SW480 (cell line): ENCODE data around the gene ERCC6L2.

Experiments used
- DNase-seq: peaks from one replicate; pipeline ENCODE4 v3.0.0-alpha.2; 2016; ENCODE audit warnings: low spot score

ERCC6L2 gene

DNA sequence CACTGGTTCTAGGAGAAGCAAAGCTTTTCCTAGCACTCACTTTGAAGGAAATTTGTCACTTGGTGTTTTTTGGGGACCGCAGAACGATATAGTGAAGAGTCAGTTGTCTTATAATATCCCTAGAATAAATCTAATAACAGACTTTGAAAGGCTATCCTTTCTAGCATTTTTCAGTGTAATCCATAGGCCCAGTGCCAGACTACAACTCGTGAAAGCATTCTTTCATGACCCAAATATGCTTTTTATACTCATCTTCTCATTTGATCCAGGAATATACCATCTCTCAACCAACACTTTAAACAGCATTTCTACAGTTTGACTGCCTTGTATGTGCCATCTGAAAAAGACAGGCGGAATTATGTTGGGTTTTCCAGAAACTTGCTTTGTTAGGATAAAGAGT, 104.0 kb downstream of the ERCC6L2 start:
- no peak for DNase-seq

DNA sequence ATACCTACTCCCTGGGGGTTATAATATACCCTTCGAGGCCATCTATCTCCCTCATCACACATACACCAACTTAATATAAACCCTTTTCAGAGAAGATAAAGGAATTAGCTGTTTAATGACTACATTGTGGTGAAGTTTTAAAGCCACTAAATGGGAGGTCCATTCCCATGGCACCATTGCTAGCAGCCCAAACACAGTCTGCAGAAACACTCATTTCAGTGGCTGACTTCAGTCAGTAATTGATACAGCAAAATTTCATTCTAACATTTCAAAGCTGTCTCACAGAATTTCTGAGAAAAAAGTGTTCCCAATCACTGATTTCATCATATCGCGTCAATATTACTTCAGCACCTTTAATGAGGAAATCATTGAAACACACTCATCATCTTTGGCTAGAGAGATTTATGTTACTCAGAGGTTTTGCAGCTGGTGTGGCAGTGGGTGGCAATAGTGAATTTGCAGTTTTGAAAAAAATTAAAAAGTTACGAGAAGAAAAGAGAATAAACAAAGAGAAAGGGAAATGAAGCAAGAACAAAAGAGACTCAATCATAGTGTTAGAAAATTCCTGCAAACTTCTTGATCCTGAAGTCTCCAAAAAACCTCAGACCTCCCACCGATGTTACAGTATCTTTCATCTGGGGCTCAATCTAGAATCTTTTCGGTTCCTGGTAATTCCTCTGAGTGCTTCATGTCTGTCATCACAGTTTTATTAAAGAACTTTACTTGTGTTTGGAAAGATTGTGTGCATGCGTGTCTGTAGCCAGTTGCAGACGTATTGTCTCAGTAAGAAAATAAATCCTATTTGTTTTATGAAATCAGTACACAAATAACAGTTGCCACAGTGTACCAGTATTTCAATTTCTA, 105.0 kb downstream of the ERCC6L2 start:
- no peak for DNase-seq

DNA sequence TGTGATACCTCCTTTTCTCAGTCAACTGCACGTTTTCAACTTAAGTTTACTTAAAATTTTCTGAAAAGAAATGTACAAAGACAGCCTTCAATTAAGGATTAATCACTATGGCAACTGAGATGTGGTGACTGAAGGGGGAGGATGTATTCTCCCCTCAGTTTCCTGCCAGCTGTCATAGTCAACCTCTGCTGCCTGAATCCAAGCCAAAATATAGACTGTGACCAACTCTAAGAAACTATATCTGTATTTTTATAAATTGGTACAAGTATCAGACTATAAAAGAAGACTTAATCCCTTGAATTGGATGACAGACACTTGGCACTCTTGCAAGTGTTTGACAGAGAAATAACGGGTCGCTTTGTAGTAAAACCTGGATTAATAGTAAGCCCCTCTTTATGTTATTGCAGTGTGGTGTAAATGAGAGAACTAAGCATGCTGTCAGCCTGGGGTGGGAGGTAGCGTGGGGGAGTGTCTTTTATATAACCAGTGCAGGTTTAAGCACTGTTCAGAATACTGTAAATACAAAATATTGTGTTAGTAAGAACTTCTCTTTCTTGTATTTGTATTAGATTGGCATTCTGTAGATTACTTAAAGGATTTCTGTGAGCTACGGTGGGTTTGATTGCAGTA, 106.4 kb downstream of the ERCC6L2 start:
- DNase-seq = no peak

DNA sequence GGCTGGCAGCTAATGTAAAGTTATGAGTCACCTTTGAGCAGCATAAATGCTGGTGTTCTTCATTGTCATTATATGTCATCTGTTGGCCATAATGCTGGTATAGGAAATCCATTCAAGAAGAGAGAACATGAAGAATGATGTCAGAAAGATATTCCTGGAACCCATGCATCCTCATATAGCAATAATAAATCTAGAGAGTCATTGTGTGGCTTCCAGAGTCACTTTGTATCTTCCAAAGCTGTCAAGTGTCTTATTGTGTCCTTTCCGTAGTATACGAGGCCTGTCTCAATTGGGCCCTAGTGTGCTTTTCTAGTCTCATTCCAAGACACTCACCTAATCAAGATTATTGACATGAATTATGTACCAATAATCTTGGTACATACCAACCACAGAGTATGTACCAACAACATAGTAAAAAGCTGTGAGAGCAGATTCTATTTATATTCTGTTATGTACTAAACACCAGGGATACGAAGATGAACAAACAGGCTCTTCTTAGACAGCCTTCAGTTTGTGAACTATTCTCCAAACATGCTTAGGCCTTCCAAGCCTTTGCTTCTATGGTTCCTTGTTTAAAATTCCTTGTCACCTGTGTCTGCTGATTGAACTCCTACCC, 110.1 kb downstream of the ERCC6L2 start:
- no peak for DNase-seq

DNA sequence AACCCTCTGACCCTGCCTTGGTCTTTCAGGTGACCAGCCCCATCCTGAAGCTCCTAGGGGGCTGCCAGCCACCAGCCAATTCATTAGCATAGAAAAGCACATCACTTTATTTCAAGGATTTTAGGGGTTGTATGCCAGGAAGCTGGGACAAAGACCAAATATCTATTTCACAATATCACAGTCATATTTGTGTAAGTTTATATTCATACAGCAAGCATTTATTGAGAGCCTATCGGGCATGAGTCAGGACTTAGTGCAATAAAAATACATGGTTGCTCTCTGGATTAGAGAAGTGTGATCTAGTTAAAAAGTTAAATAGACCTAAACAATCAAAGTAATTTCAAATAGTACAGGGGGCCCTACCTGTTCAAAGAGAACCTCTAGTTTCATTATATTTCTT, 113.8 kb downstream of the ERCC6L2 start:
- no peak for DNase-seq

DNA sequence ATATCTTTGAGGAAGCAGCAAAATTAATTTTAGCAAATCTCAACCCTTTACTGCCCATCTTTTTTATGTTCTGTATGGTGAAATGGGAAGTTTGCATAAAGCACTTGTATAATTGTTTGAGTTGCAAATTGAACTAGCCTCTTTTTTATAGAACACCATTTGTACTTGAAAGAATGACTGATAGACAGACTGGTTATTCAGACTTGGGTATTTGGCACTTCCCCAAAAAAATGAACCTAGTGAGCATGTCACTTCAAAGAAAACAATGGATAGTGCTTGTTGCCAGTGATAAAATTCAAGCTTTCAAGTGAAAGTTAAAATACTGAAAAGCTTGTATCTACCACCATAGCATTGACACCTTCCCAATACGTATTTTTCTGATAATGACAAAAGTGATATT, 115.8 kb downstream of the ERCC6L2 start:
- DNase-seq = no peak

DNA sequence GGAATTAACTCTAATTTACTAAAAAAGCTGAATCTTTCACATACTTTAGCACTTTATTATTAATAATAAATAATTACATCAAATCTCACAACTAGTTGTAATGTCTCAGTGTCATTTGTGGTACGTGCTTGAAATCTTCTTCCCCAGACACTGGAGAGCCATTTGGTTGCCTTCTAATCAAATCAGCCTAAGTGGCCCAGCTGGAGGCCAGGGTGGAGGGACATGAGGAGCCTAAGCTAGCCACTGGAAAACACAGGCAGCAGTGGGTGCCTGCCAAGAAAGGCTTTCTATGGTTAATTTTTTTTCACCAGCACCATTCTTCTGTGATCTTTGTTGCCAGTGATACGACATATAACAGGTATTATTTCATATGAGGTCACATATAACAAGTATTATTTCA, 117.0 kb downstream of the ERCC6L2 start:
- DNase-seq = no peak

DNA sequence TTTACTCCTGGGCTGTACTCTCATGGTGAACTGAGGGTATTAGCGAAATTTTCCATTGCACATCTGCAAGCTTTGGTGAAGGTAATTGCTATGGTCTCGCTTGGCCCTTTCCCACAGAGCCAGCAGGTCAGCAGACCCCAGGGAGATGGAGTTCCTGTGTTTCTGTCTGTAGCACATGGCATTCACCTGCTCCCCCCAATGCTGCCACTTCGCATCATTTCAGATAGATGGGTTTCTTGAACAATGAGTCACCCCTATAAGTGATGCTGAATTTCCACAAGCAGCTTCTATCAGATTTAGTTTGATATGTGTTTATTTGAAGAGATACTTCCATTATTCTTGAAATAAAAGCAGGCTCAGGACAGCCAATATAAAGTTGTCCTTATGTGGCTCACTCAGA, 117.8 kb downstream of the ERCC6L2 start:
- DNase-seq = no peak

DNA sequence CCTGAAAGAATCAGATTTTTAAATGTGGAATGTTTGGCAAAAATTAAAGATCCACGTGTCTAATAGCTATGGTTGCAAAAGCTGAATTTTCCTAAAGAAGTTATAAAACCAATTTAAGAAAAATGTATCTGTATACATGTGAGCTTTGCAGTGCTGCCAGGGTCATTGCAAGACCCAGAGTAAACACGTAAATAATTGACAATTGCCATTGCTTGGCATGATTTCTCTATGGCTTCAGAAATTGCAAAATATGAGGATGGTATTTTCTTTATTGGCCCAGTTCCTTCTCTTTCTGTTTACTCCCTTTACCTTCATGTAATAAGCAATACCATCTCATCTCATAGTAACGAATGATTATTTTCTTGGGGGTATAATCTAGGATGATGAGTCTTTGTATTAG, 123.9 kb downstream of the ERCC6L2 start:
- no peak for DNase-seq

DNA sequence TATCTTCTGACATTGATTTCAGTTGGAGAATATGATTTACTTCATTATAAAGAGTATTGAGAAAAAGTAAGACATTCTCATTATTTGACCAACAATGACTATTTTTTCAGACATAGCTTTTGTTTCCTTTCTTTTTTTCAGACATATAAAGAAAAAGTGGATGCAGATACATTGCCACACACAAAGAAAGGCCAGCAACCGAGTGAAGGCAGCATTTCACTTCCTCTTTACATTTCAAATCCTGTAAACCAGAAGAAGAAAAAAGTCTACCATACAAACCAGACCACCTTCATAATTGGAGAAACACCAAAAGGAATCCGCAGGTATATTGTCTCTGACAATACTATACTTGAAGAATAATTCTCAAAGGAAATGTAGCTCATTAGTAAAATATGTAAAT, 128.9 kb downstream of the ERCC6L2 start:
- DNase-seq = no peak

DNA sequence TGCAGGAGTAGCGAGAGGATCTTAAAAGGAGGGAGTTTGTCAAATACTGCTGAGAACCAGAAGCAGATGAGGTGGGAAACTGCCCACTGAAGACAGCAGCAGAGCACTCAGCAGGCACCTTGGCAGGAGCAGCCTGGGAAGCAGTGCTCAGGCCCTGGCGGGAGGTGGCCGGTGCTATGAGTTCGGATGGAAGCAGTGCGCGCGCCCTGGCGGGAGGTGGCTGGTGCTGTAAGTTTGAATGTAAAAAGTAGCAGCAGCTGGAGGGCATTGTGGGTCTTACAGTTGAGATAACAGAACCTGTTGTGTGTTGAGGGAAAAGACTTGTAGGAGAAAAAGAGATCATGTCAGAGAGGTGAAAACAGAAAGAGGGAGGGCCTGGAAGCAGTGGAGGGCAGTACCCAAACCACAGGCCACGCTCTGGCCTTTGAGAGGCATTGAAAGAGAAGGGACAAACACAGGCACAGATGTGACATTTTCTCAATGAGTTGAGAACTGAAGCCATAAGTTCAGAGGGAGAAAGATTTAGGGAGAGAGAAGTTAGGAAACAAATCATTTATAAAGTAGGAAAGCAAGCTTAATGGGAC, 130.9 kb downstream of the ERCC6L2 start:
- DNase-seq = no peak

DNA sequence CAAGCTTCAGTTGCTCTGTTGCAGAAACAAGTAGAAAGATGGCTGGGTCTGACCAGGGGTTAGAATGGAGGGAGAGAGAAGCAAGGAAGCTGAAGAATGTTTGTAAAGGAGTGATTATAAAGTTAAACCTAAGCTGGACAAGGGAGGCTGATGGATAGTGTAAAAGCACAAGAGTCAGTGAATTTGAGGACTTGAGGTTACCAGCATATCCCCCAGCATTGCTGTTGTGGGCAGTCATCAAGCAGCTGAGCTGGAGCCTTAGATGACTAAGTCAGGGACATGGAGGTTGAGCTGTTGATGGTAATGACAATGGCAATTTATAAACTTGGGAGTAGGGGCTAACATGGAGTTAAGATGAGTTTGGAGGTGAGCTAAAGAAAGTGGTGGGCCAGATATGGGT, 131.5 kb downstream of the ERCC6L2 start:
- DNase-seq = no peak

DNA sequence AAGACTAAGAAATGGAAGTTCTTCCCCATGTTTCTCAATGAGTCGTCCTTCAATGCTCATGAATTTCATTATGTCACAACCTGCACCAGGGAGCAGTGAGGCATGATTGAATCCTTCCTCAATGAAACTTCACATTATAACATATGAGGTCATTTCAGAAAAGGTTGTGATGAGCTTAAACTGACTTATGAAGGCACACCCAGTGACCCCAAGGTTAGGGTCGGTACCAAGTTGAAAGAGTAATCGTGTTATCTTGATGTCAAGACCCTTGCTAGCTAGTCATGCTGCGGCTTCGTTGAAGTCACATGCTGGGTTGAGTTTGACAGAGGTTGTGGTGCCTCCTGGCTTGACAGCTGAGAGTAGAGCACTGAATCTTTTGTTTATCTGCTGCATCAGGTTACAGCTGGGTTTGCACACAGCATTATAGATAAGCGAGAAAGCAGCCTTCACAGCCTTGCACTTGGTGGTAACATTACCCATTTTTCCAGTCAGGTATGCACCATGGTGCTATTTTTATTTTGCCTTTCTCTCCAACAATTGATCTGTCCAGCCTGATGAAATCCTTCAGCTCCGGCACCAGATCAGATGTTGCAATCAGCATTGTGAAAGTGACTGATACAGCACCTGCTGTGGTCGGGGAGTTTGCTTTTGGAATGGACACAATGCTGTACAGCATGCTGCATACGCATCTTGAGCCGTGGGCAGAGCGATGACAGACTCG, 133.2 kb downstream of the ERCC6L2 start:
- no peak for DNase-seq

DNA sequence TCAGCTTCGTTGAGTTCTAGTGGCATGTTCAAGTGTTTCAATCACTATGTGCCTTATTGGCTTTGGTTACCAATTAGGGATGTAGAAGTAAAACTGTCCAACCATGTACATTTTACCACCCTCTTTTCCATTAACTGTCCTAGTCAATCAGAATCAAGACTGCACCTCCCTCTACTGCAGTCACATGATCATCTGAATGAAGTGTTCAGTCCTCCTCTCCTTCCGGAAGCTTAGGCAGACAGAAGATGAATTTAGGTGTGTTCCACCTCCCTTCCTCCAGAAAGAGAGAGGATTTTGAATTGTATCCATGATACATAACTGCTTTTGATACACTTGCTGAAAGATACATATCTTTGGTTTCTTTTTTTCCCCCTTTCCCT, 133.7 kb downstream of the ERCC6L2 start:
- DNase-seq = no peak

DNA sequence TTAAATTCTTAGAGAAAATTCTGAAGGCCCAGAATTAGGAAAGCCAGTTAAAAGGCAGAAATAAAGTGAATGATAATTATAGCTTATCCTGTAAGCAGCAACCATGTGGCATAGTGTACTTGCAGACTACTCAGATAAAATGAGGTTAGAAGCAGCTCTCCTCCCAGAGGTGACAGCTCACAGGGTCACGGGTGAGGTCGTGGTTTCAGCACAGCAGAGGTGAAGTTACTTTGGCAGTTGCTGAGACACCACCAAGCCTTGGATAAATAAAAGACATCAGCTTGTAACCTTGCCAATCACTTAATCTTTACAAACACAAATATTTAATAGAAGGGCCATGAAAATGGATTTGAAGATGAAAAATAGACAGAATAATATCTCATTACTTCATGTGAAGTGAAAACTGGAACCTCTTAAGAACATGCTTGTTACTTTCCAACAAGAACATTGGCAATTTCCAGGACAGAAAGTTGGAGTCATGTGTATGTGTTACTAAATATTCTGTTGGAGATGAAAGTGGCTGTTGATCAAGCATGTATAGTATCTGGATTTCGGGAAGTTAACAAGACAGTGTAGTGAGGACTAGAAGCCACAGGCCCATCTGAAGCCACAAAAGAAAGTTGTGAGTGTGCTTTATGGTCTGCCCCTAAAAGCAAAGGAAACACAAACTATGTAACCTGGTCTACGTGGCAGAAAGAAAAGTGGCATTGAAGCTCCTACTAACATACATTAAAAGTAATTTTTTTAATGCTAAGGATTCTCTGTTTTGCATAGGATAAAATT, 134.4 kb downstream of the ERCC6L2 start:
- DNase-seq = no peak

DNA sequence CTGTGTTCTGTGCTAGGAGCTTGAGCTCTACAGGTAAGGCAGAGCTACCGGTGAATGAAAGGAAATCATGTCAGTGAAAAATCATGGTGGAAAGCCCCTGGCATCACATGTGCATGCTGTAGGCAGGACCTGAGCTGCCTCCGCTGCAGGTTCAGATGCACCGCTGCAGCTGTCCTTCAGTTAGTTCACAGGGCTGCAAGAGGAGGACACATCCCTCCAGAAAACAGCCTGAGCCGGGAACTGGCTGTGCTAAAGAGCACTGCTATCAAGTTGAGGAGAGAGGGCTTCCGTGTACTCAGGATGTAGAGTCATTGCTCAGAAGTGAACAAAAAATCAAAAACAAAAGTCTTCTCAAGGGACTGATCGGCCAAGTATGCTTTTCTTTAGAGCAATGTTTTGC, 138.6 kb downstream of the ERCC6L2 start:
- no peak for DNase-seq

DNA sequence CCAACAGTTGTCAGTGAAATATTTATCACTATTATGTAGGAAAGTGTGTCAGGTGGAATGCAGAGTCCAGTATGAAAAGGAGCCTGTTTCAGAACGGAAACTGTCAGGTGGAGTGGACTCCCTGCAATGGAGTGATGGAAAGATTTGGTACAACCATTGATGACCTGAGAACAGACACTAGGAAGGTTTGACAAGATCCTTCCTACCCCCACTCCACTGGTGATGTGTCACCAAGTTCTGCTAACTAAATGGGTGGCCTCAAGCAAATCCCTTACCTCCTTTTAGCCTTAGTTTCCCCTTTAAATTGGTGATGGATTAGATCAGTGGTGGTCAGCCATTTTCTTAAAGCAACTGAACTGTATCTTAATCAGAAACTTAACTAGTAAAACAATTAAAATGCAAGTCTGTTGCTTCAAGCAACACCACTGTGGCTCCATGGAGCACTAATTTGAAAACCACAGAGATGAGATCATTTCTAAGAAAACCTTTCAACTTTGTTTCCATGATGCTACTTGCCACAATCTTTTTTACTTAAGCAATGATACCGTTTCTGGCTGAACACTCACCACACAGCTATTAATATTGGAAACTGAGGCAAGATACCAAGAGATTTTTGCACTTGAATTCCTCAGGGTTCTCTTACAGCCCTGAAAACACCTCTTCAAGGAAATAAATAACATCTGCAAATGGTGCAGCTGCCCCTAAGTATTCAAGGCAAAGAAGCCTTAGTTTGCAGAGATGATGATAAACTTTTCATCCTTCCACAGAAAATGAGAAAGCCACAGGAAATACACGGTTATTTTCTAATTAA, 140.6 kb downstream of the ERCC6L2 start:
- DNase-seq = no peak
